Cardiac fibroblast (primary cell): Measurements from ENCODE around the gene DNAAF1.
"Not testable (repeated sequence)": the region's sequence is repeated elsewhere in the genome, so short reads cannot be mapped to it uniquely, and the experiment has no call there.

Source experiments
- DNase-seq, 2 donors: peaks; one replicate each; pipeline versions ENCODE4 v3.0.0 to v3.0.0-alpha.2; 2010; ENCODE audit warnings: low read depth in 2 of 2
- H3K4me3 ChIP-seq, 2 donors: replicated peaks in 1 of 2; 1 replicate in 1 of 2; 2 replicates in 1 of 2; pipeline ENCODE4 v1.5.1; 2011; ENCODE audit warnings: low read depth in 2 of 2, low read length in 2 of 2, mild to moderate bottlenecking in 2 of 2, moderate library complexity in 1 of 2
- CTCF ChIP-seq: IDR thresholded peaks from one replicate; pipeline ENCODE4 v1.5.1; 2011; ENCODE audit warnings: low read depth, mild to moderate bottlenecking, low read length, inconsistent platforms

DNAAF1 gene

GRCh38 chr16:84105301-84105815, 39.8 kb upstream of the DNAAF1 start:
- no peak overlapping the region for H3K4me3 ChIP-seq
- no peak for DNase-seq
- no peak for TF ChIP-seq CTCF

GRCh38 chr16:84105948-84106740, 39.0 kb upstream of the DNAAF1 start:
- H3K4me3 ChIP-seq: no peak overlapping the region
- DNase-seq: no peak
- no peak for TF ChIP-seq CTCF

- H3K4me3 ChIP-seq: no peak overlapping the region
- DNase-seq: no peak
- TF ChIP-seq CTCF: no peak
Observed at GRCh38 chr16:84107921-84108320, 37.2 kb upstream of the DNAAF1 start.

- no peak for TF ChIP-seq CTCF
- DNase-seq: no peak
Observed at GRCh38 chr16:84109598-84110335, 35.3 kb upstream of the DNAAF1 start.

GRCh38 chr16:84110527-84110926, 34.6 kb upstream of the DNAAF1 start:
- no peak for TF ChIP-seq CTCF
- DNase-seq: no peak
- no peak overlapping the region for H3K4me3 ChIP-seq

More at GRCh38 chr16:84109598-84110335, 35.3 kb upstream of the DNAAF1 start:
- H3K4me3 ChIP-seq: no peak overlapping the region

- DNase-seq: no peak
- TF ChIP-seq CTCF: no peak
- no peak overlapping the region for H3K4me3 ChIP-seq
Observed at GRCh38 chr16:84111525-84111924, 33.6 kb upstream of the DNAAF1 start.

GRCh38 chr16:84111949-84112348, 33.2 kb upstream of the DNAAF1 start:
- peak in 1 of 2 donors; percentile 15 for DNase-seq
- H3K4me3 ChIP-seq: not testable (repeated sequence)
